Testis (tissue), 3 donors: Measurements from ENCODE around the gene ANKRD11. TPM values are rescaled to one million over a fixed set of nuclear protein-coding genes. Genes with fewer than 3 reads are reported as not detected.

ENCODE experiments used
- DNase-seq: peaks from one replicate; pipeline ENCODE4 v3.0.0-alpha.2; 2019
- H3K27ac ChIP-seq, 2 donors: fragments of 200-600 bp; sonication (generic); one replicate each; pipeline ENCODE4 v1.5.1; 2019
- H3K27me3 ChIP-seq: fragments of 200-600 bp; sonication (generic); one replicate; pipeline ENCODE4 v1.5.1; 2019
- H3K36me3 ChIP-seq: fragments of 200-600 bp; sonication (generic); one replicate; pipeline ENCODE4 v1.5.1; 2017; ENCODE audit warnings: low read depth; ENCODE audit errors: missing control alignments
- H3K4me1 ChIP-seq: fragments of 200-600 bp; sonication (generic); one replicate; pipeline ENCODE4 v1.5.1; 2019
- H3K4me3 ChIP-seq, 2 donors: fragments of 200-600 bp; sonication (generic); one replicate each; pipeline ENCODE4 v1.5.1; 2017 to 2019
- H3K9me3 ChIP-seq: fragments of 200-600 bp; sonication (generic); one replicate; pipeline ENCODE4 v1.5.1; 2017
- POLR2A ChIP-seq: fragments of 450-650 bp; IDR thresholded peaks from one replicate; pipeline ENCODE4 v1.6.1; 2017; ENCODE audit warnings: antibody characterized with exemption, mild to moderate bottlenecking, moderate library complexity
- WGBS, 2 donors: methylation state at CpG; one replicate each; pipeline ENCODE4 v1.1.5; 2018; 5-methylcytosine and 5-hydroxymethylcytosine counted together
- intact Hi-C: fragments of 100-400 bp; cut with DNase I; formaldehyde crosslinking; loops from one replicate; pipeline ENCODE4 v1.15.1; 2023; ENCODE audit warnings: low total_unique reads
- polyA plus RNA-seq: library from polyadenylated mRNA; stranded (reverse); fragments of 350-450 nt; fragmentation: Illumina TruSeq; extraction: RNeasy Lipid Tissue Mini Kit (QIAGEN cat#74804); gene quantifications from one replicate; pipeline ENCODE4 v1.2.3, GENCODE V29; 2014; ENCODE audit warnings: low read depth, low replicate concordance; ENCODE audit not compliant: insufficient read depth
- total RNA-seq, 2 donors: library from RNA; depleted of rRNA; stranded (reverse); fragments of >200 nt; gene quantifications; one replicate each; pipeline ENCODE4 v1.2.3, GENCODE V29; 2016
- TF ChIP-seq, protein P1 (sequence below), 3 experiments: fragments of 450-650 bp in 2 of 3; fragments of 200-600 bp in 1 of 3; sonication (generic) in 1 of 3; IDR thresholded peaks; one replicate each; pipeline ENCODE4 v1.5.1; 2016 to 2019; ENCODE audit warnings: antibody characterized with exemption in 3 of 3, mild to moderate bottlenecking in 2 of 3, moderate library complexity in 1 of 3

The ANKRD11 gene
- total and polyA plus RNA-seq, 3 donors from 2014 or later, result 49.7 to 187 (median 150) TPM

- no peak overlapping the region for H3K4me3 ChIP-seq
- DNase-seq, result no peak
These were observed 39.8 kb downstream of the ANKRD11 start for GRCh38 chr16:89450537-89450936.

GRCh38 chr16:89449726-89450335 lies 40.5 kb downstream of the ANKRD11 start:
- no peak for DNase-seq
- Histone ChIP-seq H3K27me3 (no peaks in the 10 kb centered on the region), H3K9me3 (no peaks in the 10 kb centered on the region), H3K27ac (no peak overlapping the region), H3K4me3 (no peak overlapping the region), H3K4me1 (peaks cover 27% of the 10 kb centered on the region), H3K36me3 (no peaks in the 10 kb centered on the region)
- TF ChIP-seq POLR2A, result no peak
- TF ChIP-seq, protein P1, sequence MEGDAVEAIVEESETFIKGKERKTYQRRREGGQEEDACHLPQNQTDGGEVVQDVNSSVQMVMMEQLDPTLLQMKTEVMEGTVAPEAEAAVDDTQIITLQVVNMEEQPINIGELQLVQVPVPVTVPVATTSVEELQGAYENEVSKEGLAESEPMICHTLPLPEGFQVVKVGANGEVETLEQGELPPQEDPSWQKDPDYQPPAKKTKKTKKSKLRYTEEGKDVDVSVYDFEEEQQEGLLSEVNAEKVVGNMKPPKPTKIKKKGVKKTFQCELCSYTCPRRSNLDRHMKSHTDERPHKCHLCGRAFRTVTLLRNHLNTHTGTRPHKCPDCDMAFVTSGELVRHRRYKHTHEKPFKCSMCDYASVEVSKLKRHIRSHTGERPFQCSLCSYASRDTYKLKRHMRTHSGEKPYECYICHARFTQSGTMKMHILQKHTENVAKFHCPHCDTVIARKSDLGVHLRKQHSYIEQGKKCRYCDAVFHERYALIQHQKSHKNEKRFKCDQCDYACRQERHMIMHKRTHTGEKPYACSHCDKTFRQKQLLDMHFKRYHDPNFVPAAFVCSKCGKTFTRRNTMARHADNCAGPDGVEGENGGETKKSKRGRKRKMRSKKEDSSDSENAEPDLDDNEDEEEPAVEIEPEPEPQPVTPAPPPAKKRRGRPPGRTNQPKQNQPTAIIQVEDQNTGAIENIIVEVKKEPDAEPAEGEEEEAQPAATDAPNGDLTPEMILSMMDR (IDR thresholded peaks at IDR 0.05), result no peak
- 73 to 80% methylated on average over 3 of the region's 3 CpGs for WGBS, 2 donors
- intact Hi-C loops, result no loop called here

More at GRCh38 chr16:89450537-89450936, 39.8 kb downstream of the ANKRD11 start:
- no peaks in the 10 kb centered on the region for H3K27me3 ChIP-seq
- TF ChIP-seq, protein P1 (IDR thresholded peaks at IDR 0.05), result no peak
- intact Hi-C loops, result no loop called here
- no peak overlapping the region for H3K27ac ChIP-seq
- H3K36me3 ChIP-seq, result no peaks in the 10 kb centered on the region
- no peaks in the 10 kb centered on the region for H3K9me3 ChIP-seq
- 93 to 94% methylated on average over 5 of the region's 5 CpGs for WGBS, 2 donors
- peaks cover 27% of the 10 kb centered on the region for H3K4me1 ChIP-seq

DNA sequence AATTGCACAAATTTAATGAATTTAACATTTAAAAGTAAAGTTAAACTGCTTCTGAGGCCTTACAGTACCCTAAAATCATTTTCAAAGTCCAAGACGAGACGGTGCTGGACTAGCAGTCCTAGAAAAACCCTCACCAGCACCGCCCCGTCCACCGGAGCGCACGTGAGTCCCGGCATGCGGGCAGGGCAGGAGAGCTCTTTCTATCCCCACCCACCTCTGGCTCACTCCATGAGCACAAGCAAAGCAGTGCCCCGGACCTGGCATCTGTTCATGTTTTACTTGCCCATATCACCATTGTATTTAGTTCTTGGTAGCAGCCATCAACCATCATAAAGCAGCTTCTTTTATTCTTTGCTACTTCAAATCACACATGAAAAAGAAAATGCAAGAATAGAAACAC lies 41.7 kb downstream of the ANKRD11 start:
- no peak for DNase-seq
- intact Hi-C loops, result no loop called here
- no peaks in the 10 kb centered on the region for H3K9me3 ChIP-seq
- WGBS, 2 donors, result 71 to 79% methylated on average over 10 of the region's 10 CpGs
- H3K36me3 ChIP-seq, result no peaks in the 10 kb centered on the region
- no peak overlapping the region for H3K4me3 ChIP-seq
- TF ChIP-seq POLR2A, result no peak
- TF ChIP-seq, protein P1 (IDR thresholded peaks at IDR 0.05), result no peak
- H3K4me1 ChIP-seq, result peaks cover 27% of the 10 kb centered on the region
- H3K27me3 ChIP-seq, result no peaks in the 10 kb centered on the region
- H3K27ac ChIP-seq, result no peak overlapping the region

DNA sequence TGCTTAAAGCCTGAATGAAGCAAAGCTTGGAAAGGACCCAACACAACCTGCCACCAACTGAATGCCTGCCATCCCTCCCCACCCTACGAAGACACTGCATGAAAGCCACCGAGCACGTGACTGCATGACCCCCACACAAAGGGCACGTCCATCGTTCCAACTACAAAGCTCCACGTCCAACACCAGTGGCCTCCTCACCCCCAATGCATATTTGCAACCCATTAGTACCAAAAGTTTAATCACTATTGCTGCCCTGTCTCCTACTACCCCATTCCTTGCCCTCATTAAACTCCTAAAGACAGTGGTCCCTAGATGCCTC lies 43.4 kb downstream of the ANKRD11 start:
- Histone ChIP-seq H3K36me3 (no peaks in the 10 kb centered on the region), H3K27me3 (no peaks in the 10 kb centered on the region), H3K27ac (no peak overlapping the region), H3K4me3 (no peak overlapping the region), H3K9me3 (no peaks in the 10 kb centered on the region), H3K4me1 (peaks cover 36% of the 10 kb centered on the region)
- TF ChIP-seq POLR2A, result no peak
- TF ChIP-seq, protein P1 (IDR thresholded peaks at IDR 0.05), result no peak
- no peak for DNase-seq
- intact Hi-C loops, result no loop called here
- WGBS, 2 donors, result 46 to 54% methylated on average over 6 of the region's 6 CpGs
